Vagina (tissue), 2 donors: ENCODE measurements around the gene SCIN.

Experiments used
- POLR2A ChIP-seq, 2 donors: fragments of 450-650 bp; IDR thresholded peaks; one replicate each; pipeline ENCODE4 v1.6.1; 2017; ENCODE audit warnings: antibody characterized with exemption in 2 of 2, mild to moderate bottlenecking in 2 of 2, moderate library complexity in 2 of 2
- POLR2AphosphoS5 ChIP-seq, 2 donors: sonication (generic); formaldehyde crosslinking; IDR thresholded peaks; one replicate each; pipeline ENCODE4 v1.9.0; 2017; ENCODE audit warnings: antibody characterized with exemption in 2 of 2, mild to moderate bottlenecking in 2 of 2, low read depth in 1 of 2; ENCODE audit not compliant: insufficient read depth in 1 of 2
- TF ChIP-seq, protein P1 (sequence below), 3 experiments: fragments of 450-650 bp in 2 of 3; fragments of 200-600 bp in 1 of 3; sonication (generic) in 1 of 3; IDR thresholded peaks; one replicate each; pipeline ENCODE4 v1.5.1; 2017 to 2019; ENCODE audit warnings: antibody characterized with exemption in 3 of 3, mild to moderate bottlenecking in 2 of 3, moderate library complexity in 2 of 3

- TF ChIP-seq POLR2AphosphoS5 (IDR thresholded peaks at IDR 0.05; ENCODE audit: insufficient read depth in 1 of 2, low read depth in 1 of 2): no peak
- TF ChIP-seq, protein P1, sequence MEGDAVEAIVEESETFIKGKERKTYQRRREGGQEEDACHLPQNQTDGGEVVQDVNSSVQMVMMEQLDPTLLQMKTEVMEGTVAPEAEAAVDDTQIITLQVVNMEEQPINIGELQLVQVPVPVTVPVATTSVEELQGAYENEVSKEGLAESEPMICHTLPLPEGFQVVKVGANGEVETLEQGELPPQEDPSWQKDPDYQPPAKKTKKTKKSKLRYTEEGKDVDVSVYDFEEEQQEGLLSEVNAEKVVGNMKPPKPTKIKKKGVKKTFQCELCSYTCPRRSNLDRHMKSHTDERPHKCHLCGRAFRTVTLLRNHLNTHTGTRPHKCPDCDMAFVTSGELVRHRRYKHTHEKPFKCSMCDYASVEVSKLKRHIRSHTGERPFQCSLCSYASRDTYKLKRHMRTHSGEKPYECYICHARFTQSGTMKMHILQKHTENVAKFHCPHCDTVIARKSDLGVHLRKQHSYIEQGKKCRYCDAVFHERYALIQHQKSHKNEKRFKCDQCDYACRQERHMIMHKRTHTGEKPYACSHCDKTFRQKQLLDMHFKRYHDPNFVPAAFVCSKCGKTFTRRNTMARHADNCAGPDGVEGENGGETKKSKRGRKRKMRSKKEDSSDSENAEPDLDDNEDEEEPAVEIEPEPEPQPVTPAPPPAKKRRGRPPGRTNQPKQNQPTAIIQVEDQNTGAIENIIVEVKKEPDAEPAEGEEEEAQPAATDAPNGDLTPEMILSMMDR (IDR thresholded peaks at IDR 0.05): no peak
- TF ChIP-seq POLR2A (IDR thresholded peaks at IDR 0.05): no peak
These were observed 124.3 kb downstream of the SCIN start for GRCh38 chr7:12694817-12695216.
